GM21423 (cell line): ENCODE results near the gene IL32.

Source experiments
- ATAC-seq: cut with Tn5 transposase; IDR thresholded peaks from one replicate; pipeline ENCODE4 v1.9.1; 2021; ENCODE audit warnings: mild to moderate bottlenecking, moderate library complexity; ENCODE audit not compliant: unreplicated experiment

Gene IL32

GRCh38 chr16:3027983-3028715 lies 37.3 kb upstream of the IL32 start:
- ATAC-seq, result no peak

GRCh38 chr16:3028716-3029319 lies 36.6 kb upstream of the IL32 start:
- no peak for ATAC-seq

GRCh38 chr16:3029491-3030221 lies 35.8 kb upstream of the IL32 start:
- ATAC-seq, result no peak

- ATAC-seq, result no peak
Measured at GRCh38 chr16:3030222-3031212, 34.9 kb upstream of the IL32 start.

- ATAC-seq, result no peak
Measured at GRCh38 chr16:3032624-3033023, 32.8 kb upstream of the IL32 start.

- no peak for ATAC-seq
Measured at GRCh38 chr16:3035289-3035971, 30.0 kb upstream of the IL32 start.

- ATAC-seq, result no peak
Measured at GRCh38 chr16:3035972-3036725, 29.3 kb upstream of the IL32 start.

GRCh38 chr16:3036726-3037315 lies 28.6 kb upstream of the IL32 start, which contains the start of gene BICDL2:
BICDL2 (minus strand) TSS chr16:3036944; CDS start chr16:3035496, 1,448 bp downstream.
- no peak for ATAC-seq

GRCh38 chr16:3038256-3038655 lies 27.2 kb upstream of the IL32 start:
- no peak for ATAC-seq

- ATAC-seq, result no peak
Measured at GRCh38 chr16:3038896-3039295, 26.5 kb upstream of the IL32 start.

- ATAC-seq, result no peak
Measured at GRCh38 chr16:3042376-3042775, 23.1 kb upstream of the IL32 start.

GRCh38 chr16:3044708-3045107 lies 20.7 kb upstream of the IL32 start:
- ATAC-seq, result no peak

- no peak for ATAC-seq
Measured at GRCh38 chr16:3045758-3046640, 19.4 kb upstream of the IL32 start, which contains the start of gene MMP25. MMP25 (plus strand) TSS chr16:3046561; CDS start chr16:3046918, 357 bp downstream.

GRCh38 chr16:3046641-3047386 lies 18.6 kb upstream of the IL32 start:
- ATAC-seq, result no peak

- ATAC-seq, result no peak
Measured at GRCh38 chr16:3047387-3047720, 18.1 kb upstream of the IL32 start.

GRCh38 chr16:3049921-3050481 lies 15.4 kb upstream of the IL32 start:
- ATAC-seq, result no peak

- ATAC-seq, result no peak
Measured at GRCh38 chr16:3050487-3050886, 15.0 kb upstream of the IL32 start.
